GM18858 (cell line): Measurements from ENCODE around the gene GRIK3.

Experiments used
- ATAC-seq: cut with Tn5 transposase; IDR thresholded peaks from one replicate; pipeline ENCODE4 v1.9.1; 2021; ENCODE audit not compliant: unreplicated experiment

GRIK3 gene

GRCh38 chr1:37017720-37018119 is 16.6 kb downstream of the GRIK3 start:
- ATAC-seq: no peak

GRCh38 chr1:37016121-37016520 is 18.2 kb downstream of the GRIK3 start:
- ATAC-seq: no peak

DNA sequence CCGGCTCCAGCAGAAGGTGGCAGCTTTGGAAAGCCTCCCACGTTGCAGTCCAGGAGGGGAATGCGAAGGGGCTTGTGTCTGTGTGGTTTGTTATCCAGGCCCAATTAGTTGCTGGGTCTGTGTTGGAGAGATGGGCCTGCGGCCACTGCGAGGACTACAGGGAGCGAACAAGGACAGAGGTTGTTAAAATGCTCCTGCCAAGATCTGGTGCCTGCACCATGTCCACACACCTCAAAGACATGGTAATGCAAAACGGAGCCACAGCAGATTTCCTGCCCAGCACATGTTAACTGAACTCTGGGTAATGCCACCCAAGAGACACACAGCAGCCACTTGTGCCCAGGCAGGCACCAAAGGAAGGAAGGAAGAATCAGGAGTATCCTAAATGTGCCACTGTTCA is 18.6 kb downstream of the GRIK3 start:
- ATAC-seq: no peak

GRCh38 chr1:37012226-37012625 is 22.1 kb downstream of the GRIK3 start:
- ATAC-seq: no peak

- ATAC-seq: no peak
Observed at GRCh38 chr1:37010011-37010410, 24.3 kb downstream of the GRIK3 start.

DNA sequence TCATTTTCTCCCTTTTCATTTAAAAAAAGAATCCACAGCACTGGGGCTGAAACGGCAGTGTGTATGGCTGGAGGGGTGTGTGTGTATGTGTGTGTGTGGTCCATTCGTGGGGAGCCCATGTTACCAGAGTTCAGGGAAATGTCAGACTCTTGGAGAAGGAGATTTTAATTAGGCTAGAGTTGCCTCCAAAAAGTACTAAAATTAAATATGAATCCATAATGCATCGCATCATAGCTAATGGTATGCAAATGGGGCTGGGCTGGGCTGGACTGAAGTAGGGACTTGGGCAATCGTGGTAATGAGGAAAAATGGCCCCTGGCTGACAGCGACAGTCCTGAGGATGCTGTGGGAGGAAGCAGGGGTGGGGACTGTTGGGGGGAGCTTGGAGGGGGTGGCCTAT is 24.8 kb downstream of the GRIK3 start:
- no peak for ATAC-seq

- no peak for ATAC-seq
Observed at GRCh38 chr1:37006132-37006868, 28.0 kb downstream of the GRIK3 start.

DNA sequence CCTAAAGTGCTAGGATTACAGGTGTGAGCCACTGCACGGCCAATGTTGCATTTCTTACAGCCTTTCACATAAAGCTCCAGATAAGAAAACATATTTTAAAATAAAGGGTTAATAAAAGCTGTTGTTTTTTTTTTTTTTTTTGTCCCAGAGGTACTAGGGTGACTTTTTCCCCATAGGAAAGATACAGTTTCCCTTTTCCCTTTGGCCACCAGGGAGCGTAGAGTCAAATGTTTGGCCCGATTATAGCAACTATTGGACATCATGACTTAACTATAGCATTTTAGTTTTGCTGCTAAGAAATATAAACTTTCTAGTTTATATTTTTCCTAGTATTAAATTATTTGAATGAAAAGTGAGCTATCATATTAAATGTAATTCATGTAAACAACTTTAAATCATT is 31.4 kb downstream of the GRIK3 start:
- ATAC-seq: no peak

DNA sequence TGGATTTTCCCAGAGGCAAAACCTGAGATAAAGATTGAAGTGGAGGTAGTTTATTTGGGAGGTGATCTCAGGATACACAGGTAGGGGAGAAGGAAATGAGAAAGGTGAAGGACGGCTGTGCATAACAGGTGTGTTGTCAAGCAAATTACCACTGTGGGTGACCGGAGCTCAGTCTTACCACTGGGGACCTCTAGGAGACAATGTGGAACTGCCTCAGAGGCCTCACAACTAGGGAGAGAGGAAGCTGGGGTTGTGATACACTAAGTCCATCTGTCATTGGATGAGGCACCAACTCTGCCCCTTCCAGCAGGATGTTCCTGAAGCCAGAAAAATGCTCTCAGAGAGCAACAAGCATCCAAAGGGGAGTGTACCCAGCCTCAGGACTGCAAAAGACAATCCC is 32.6 kb downstream of the GRIK3 start:
- no peak for ATAC-seq

GRCh38 chr1:36996106-36996505 is 38.2 kb downstream of the GRIK3 start:
- no peak for ATAC-seq

DNA sequence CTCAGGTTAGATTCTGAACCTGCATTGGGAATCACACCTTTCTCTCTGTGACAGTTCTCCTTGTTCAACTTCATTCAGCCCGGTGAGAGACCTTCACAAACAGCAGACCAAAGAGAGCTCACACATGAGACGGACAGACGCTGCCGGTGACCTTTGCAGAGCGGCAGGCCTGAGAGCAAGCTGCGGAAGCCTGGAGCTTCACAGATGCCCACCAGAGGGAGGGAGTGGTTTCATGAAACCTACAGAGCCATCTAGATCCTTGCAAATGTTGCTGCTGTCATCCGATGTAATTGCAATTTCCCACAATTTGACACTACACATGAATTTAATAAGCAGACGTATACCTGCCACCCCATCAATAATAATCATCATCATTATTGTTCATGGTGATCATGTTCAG is 39.4 kb downstream of the GRIK3 start:
- ATAC-seq: no peak

DNA sequence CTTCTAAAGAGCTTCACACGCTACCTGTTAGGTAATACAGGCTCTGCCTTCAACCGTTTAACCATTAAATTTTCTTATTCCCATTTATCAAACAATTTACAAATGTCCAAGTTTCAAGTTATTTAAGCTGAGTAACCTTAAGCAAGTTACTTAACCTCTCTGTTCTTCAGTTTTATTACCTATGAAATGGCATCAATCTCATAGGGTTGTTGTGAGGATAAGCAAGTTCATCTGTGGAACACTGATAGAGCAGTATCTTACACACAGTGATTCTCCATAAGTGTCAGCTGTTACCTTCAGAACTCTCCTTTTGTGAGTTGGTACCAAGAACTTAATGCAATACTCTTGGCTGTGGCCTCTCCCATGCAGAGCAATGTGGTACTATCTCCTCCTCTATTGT is 40.0 kb downstream of the GRIK3 start:
- ATAC-seq: no peak

- ATAC-seq: no peak
Observed at GRCh38 chr1:36992139-36992943, 42.0 kb downstream of the GRIK3 start.

DNA sequence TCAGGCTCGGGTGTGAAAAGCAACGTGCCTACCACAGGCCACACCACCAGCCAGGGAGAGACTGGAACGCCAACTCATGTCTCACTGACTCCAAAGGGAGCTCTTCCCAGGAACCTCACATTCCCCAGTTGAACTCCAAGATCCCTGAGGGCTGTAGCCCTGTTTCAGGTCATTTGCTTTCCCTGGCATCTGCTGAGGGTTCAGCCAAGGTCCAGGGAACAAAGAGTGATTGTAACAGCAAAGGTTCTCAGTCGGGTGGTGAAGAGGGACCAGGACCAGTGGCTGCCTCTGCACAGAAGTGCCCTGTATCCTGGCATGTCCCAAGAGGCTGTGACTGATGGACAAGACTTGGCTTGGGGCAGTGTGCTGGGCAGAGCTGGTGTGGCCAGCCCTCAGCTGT is 42.8 kb downstream of the GRIK3 start:
- ATAC-seq: no peak

DNA sequence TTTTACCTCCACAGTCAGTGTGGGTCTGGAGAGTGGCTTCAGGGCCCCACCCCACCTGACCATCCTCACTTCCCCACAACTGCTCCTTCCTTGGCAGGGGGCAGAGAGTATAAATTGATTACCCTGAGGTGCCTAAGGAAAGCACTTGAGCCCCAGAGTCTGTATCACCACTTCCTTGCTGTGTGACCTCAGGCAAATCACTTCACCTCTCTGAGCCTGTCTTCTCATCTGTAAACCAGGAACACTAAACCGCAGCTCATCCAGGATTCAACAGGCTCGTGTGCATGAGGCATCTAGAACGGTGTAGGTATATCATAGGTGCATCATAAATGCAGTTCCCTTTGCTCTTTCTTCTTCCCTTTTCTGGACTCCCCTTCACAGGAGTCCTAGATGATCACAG is 43.4 kb downstream of the GRIK3 start:
- ATAC-seq: no peak

DNA sequence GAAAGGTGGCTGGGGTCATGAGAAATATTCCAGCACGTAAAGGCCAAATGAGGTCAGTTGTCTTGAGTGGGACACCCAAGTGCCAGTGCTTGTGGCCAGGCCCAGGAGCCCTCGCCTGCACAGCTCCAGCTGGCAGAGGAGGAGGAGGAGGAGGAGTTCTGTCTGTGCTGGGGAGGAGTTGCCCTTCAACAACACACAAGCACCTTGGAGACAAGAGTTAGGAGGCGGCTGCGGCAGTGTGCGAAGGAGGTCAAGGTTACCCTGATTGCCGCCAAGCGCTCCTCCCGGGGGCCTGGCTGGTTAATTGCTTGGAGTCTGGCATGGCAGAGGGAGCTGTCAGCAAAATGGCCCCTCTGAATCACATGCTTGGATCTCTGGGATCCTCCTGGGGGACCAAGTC is 45.1 kb downstream of the GRIK3 start:
- no peak for ATAC-seq

DNA sequence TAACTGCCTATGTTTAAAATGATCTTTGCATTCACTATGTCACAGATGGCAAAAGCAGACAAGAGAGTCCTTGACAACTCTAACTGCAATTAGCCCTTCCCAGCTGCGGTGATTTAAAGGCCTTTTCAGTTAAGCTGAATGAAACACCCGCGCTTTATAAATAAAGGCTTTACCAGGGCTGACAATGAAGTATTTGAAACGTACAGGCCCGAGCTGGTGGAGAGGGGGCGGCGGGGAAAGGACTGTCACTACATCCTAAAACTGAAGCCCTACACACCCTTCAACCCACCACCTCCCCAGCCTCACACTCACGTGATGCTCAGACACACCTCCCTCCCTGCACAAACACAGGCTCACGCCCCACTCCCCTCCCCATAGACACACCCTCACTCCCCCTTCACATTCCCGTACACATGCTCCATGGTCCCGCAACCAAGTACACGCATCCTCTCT is 45.5 kb downstream of the GRIK3 start:
- no peak for ATAC-seq

GRCh38 chr1:36988321-36988720 is 46.0 kb downstream of the GRIK3 start:
- no peak for ATAC-seq

DNA sequence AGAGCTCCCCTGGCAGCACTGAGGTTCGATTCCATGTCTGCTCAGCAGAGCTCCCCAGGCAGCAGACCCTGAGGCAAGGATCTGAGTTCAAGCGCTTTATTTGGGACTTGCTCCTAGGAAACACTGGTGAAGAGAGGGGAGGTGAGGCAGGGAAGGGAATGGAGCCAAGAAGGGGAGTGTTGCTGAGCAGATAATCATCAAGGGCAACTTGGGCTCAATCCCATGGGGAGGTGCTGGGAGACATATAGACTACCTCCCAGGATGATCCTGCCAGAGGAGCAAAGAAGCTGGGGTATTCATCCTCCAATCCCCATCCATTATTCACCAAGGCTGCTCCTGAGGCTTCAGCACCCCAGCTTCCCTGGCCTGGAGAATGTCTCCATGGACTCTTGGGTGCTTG is 47.0 kb downstream of the GRIK3 start:
- no peak for ATAC-seq

DNA sequence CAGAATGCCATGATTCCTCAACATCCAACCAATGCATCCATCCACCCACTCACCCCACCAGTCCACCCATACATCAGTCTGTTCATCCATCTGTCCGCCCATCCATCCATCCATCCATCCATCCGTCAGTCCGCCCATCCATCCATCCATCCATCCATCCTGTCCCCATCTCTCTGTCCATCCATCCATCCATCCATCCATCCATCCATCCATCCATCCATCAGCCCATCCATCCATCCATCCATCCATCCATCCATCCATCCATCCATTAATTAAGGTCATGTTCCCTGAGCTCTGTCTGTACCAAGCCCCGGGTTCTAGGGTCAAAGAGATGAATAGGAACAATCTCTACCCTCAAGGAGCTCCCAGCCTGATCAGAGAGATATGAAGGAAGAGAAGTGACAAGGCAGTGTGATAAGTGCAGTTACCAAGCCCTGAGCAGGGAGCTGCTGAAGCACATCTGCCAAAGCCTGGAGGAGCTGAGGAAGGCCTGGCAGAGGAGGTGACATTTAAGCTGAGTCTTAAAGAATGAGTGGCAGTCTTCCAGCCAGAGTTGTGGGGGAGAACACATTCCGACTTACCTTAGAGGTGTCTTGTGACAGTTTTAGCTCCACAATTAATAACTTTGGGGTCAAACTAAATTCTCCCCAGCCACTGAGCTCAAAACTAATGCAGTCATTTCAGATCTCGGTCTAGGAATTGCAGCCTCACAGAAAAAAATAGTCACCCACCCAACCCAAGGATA is 47.9 kb downstream of the GRIK3 start:
- ATAC-seq: no peak

- ATAC-seq: no peak
Observed at GRCh38 chr1:36984675-36985074, 49.6 kb downstream of the GRIK3 start.

DNA sequence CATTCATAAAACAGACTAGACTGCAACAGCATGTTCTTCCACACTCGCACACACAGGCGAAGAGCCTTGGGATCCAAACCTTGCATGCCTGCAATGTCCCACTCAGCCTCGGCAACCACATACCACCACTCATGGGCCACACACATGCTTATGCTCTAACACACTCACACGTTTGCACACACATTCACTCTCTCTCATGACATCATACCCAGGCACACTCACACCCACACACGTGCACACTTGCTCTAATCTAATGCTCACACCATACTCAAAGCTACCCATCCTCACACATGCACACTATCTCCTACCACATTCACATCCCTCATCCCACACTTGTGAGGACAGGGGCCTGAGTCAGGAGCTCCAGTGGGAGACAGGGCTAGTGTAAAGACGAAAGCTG is 50.3 kb downstream of the GRIK3 start:
- no peak for ATAC-seq
